ENCODE measurements around the gene PRSS53.

The PRSS53 gene

GRCh38 chr16:31085873-31086628, 2.7 kb downstream of the PRSS53 start:
- H3K4me1 ChIP-seq (ENCODE audit: control insufficient read depth, insufficient read depth, low read length) = peaks cover 16% of the 10 kb centered on the region
- H3K36me3 ChIP-seq (ENCODE audit: control insufficient read depth, insufficient read depth, low read length) = no peaks in the 10 kb centered on the region

GRCh38 chr16:31085411-31085810, 3.3 kb downstream of the PRSS53 start:
- peaks cover 5% of the 10 kb centered on the region for H3K36me3 ChIP-seq (ENCODE audit: control insufficient read depth, insufficient read depth, low read length)

More at GRCh38 chr16:31085873-31086628, 2.7 kb downstream of the PRSS53 start:
- no peak overlapping the region for H3K9ac ChIP-seq (ENCODE audit: low read length)
- H3K9me3 ChIP-seq (ENCODE audit: control insufficient read depth, low read length) = no peaks in the 10 kb centered on the region
- H3K4me3 ChIP-seq (ENCODE audit: low read length) = no peak overlapping the region
- no peaks in the 10 kb centered on the region for H3K27me3 ChIP-seq (ENCODE audit: control insufficient read depth, insufficient read depth, low read length)

DNA sequence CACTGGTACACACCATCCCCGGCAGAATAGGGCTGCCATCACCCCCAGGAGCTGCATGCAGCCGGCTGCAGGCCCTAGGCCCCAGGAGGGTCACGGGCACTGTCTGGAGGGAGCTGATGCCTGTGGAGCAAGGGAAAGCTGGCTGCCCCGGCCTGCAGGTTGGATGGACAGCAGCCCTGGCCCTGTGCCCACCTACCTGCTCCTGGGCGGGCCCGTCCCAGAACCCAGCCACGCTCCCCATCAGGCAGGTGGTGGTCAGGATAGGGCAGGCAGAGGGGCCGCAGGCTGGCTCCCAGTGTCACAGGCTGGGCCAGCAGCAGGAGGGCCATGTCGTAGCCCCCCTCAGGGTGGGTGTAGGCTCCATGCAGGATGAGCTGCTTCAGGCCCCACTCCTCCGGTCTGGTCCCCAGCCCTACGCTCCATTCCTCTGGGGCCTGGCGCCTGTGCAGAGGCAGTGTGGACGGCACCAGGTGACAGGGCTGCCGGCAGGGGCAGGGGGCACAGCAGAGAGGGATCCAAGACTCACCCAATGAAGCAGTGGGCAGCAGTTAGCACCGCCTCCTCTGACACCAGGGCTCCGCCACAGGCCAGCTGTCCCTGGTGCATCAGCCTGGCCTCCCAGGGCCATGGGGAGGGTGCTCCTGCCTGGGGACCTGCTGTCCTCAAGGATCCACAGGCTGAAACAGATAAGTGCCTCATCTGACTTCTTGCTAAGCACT, 4.0 kb downstream of the PRSS53 start:
- H3K36me3 ChIP-seq (ENCODE audit: control insufficient read depth, insufficient read depth, low read length) = peaks cover 10% of the 10 kb centered on the region
- H3K9ac ChIP-seq (ENCODE audit: low read length) = no peak overlapping the region
- no peak overlapping the region for H3K4me3 ChIP-seq (ENCODE audit: low read length)
- H3K4me1 ChIP-seq (ENCODE audit: control insufficient read depth, insufficient read depth, low read length) = peaks cover 16% of the 10 kb centered on the region
- H3K27me3 ChIP-seq (ENCODE audit: control insufficient read depth, insufficient read depth, low read length) = no peaks in the 10 kb centered on the region
- H3K9me3 ChIP-seq (ENCODE audit: control insufficient read depth, low read length) = no peaks in the 10 kb centered on the region

More at GRCh38 chr16:31085411-31085810, 3.3 kb downstream of the PRSS53 start:
- Histone ChIP-seq H3K4me1 (ENCODE audit: control insufficient read depth, insufficient read depth, low read length) (peaks cover 16% of the 10 kb centered on the region), H3K27me3 (ENCODE audit: control insufficient read depth, insufficient read depth, low read length) (no peaks in the 10 kb centered on the region), H3K9ac (ENCODE audit: low read length) (no peak overlapping the region), H3K4me3 (ENCODE audit: low read length) (no peak overlapping the region), H3K9me3 (ENCODE audit: control insufficient read depth, low read length) (no peaks in the 10 kb centered on the region)

DNA sequence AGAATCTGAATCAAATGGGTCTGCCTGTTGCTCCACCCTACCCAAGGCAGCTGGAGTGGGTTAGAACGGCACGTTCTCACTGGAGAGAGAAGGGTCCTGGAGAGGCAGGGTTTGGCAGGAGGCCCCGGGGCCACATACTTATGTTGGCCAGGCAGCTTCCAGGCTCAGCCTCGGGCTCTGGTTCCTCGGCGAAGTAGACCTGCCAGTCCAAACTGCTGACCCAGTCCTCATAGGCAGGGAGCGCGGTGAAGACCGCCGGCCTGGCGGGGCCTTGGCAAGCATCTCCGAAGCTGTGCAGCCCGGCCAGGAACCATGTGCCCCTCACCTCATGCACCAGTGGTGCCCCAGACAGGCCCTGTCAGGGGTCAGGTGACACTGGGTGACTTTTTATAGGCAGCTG, 4.8 kb downstream of the PRSS53 start:
- H3K27me3 ChIP-seq (ENCODE audit: control insufficient read depth, insufficient read depth, low read length) = no peaks in the 10 kb centered on the region
- H3K9me3 ChIP-seq (ENCODE audit: control insufficient read depth, low read length) = no peaks in the 10 kb centered on the region
- H3K36me3 ChIP-seq (ENCODE audit: control insufficient read depth, insufficient read depth, low read length) = peaks cover 10% of the 10 kb centered on the region
- H3K9ac ChIP-seq (ENCODE audit: low read length) = no peak overlapping the region
- peaks cover 16% of the 10 kb centered on the region for H3K4me1 ChIP-seq (ENCODE audit: control insufficient read depth, insufficient read depth, low read length)
- H3K4me3 ChIP-seq (ENCODE audit: low read length) = no peak overlapping the region

GRCh38 chr16:31083556-31083955, 5.2 kb downstream of the PRSS53 start:
- Histone ChIP-seq H3K27me3 (ENCODE audit: control insufficient read depth, insufficient read depth, low read length) (no peaks in the 10 kb centered on the region), H3K4me1 (ENCODE audit: control insufficient read depth, insufficient read depth, low read length) (peaks cover 13% of the 10 kb centered on the region), H3K9me3 (ENCODE audit: control insufficient read depth, low read length) (no peaks in the 10 kb centered on the region), H3K36me3 (ENCODE audit: control insufficient read depth, insufficient read depth, low read length) (peaks cover 10% of the 10 kb centered on the region), H3K9ac (ENCODE audit: low read length) (no peak overlapping the region), H3K4me3 (ENCODE audit: low read length) (no peak overlapping the region)

GRCh38 chr16:31083081-31083480, 5.7 kb downstream of the PRSS53 start:
- Histone ChIP-seq H3K27me3 (ENCODE audit: control insufficient read depth, insufficient read depth, low read length) (no peaks in the 10 kb centered on the region), H3K9me3 (ENCODE audit: control insufficient read depth, low read length) (no peaks in the 10 kb centered on the region), H3K9ac (ENCODE audit: low read length) (no peak overlapping the region), H3K36me3 (ENCODE audit: control insufficient read depth, insufficient read depth, low read length) (peaks cover 10% of the 10 kb centered on the region), H3K4me1 (ENCODE audit: control insufficient read depth, insufficient read depth, low read length) (peaks cover 8% of the 10 kb centered on the region), H3K4me3 (ENCODE audit: low read length) (no peak overlapping the region)

GRCh38 chr16:31082368-31083045, 6.2 kb downstream of the PRSS53 start:
- Histone ChIP-seq H3K9me3 (ENCODE audit: control insufficient read depth, low read length) (no peaks in the 10 kb centered on the region), H3K36me3 (ENCODE audit: control insufficient read depth, insufficient read depth, low read length) (peaks cover 10% of the 10 kb centered on the region), H3K9ac (ENCODE audit: low read length) (no peak overlapping the region), H3K27me3 (ENCODE audit: control insufficient read depth, insufficient read depth, low read length) (no peaks in the 10 kb centered on the region), H3K4me1 (ENCODE audit: control insufficient read depth, insufficient read depth, low read length) (peaks cover 4% of the 10 kb centered on the region), H3K4me3 (ENCODE audit: low read length) (no peak overlapping the region)

DNA sequence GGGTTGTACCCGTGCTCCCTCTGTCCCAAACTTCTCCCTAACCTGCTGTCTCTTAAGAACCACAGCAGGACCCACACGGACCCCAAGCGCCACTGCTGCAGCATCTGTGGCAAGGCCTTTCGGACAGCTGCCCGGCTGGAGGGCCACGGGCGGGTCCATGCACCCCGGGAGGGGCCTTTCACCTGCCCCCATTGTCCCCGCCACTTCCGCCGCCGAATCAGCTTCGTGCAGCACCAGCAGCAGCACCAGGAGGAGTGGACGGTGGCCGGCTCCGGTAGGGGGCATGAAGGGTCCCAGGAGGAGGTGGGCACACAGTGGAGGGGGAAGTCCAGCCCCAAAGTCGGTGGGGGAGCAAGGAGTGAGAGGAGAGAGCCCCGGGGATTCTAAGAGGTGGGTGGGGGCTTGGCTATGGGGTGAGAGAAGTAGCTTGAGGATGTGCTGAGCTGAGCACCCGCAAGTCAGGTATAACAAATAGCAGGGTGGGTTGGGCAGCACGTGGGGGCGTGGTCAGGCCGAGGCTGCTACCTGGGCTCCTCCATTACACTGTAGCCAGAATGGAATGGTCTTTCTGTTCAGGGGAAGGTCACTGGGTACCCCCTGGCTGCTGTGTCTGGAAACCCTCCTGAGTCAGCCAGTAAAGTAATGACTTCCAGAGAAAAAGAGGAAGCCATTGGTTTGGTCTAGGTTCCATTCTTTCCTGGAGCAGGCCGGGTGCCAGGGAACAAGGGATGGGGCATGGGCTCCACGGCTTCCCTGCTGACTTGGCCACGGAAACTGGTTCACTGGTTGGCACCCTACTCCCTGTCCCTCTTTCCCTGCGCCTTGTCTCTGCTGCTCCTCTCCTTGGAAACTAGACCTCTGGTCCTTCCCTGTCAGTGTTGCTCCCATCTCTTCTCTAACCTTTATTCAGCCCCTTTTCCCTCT, 7.1 kb downstream of the PRSS53 start:
- no peaks in the 10 kb centered on the region for H3K9me3 ChIP-seq (ENCODE audit: control insufficient read depth, low read length)
- H3K9ac ChIP-seq (ENCODE audit: low read length) = no peak overlapping the region
- no peak overlapping the region for H3K4me3 ChIP-seq (ENCODE audit: low read length)
- no peaks in the 10 kb centered on the region for H3K27me3 ChIP-seq (ENCODE audit: control insufficient read depth, insufficient read depth, low read length)
- peaks cover 11% of the 10 kb centered on the region for H3K36me3 ChIP-seq (ENCODE audit: control insufficient read depth, insufficient read depth, low read length)
- peaks cover 4% of the 10 kb centered on the region for H3K4me1 ChIP-seq (ENCODE audit: control insufficient read depth, insufficient read depth, low read length)

DNA sequence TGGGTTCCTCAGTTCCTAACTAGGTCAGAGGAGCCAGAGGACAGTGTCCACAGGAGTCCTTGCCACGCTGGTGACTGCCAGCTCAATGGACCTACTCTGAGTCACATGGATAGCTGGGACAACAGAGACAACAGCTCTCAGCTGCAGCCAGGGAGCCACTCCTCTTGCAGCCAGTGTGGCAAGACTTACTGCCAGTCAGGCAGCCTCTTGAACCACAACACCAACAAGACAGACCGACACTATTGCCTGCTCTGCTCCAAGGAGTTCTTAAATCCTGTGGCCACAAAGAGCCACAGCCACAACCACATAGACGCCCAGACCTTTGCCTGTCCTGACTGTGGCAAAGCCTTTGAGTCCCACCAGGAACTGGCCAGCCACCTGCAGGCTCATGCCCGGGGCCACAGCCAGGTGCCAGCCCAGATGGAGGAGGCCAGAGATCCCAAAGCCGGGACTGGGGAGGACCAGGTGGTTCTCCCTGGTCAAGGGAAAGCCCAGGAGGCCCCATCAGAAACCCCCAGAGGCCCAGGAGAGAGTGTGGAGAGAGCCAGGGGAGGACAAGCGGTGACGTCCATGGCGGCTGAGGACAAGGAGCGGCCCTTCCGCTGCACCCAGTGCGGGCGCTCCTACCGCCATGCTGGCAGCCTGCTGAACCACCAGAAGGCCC, 7.9 kb downstream of the PRSS53 start:
- H3K4me3 ChIP-seq (ENCODE audit: low read length) = no peak overlapping the region
- H3K9me3 ChIP-seq (ENCODE audit: control insufficient read depth, low read length) = no peaks in the 10 kb centered on the region
- no peaks in the 10 kb centered on the region for H3K27me3 ChIP-seq (ENCODE audit: control insufficient read depth, insufficient read depth, low read length)
- peaks cover 16% of the 10 kb centered on the region for H3K36me3 ChIP-seq (ENCODE audit: control insufficient read depth, insufficient read depth, low read length)
- peaks cover 4% of the 10 kb centered on the region for H3K4me1 ChIP-seq (ENCODE audit: control insufficient read depth, insufficient read depth, low read length)
- no peak overlapping the region for H3K9ac ChIP-seq (ENCODE audit: low read length)

DNA sequence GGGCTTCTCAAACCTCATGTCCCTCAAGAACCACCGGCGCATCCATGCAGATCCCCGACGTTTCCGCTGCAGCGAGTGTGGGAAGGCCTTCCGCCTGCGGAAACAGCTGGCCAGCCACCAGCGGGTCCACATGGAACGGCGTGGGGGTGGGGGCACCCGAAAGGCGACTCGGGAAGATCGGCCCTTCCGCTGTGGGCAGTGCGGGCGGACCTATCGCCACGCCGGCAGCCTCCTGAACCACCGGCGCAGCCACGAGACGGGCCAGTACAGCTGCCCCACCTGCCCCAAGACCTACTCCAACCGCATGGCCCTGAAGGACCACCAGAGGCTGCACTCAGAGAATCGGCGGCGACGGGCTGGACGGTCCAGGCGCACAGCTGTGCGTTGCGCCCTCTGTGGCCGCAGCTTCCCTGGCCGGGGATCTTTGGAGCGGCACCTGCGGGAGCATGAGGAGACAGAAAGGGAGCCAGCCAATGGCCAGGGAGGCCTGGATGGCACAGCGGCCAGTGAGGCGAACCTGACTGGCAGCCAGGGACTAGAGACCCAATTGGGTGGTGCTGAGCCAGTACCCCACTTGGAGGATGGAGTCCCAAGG, 8.6 kb downstream of the PRSS53 start:
- peaks cover 16% of the 10 kb centered on the region for H3K36me3 ChIP-seq (ENCODE audit: control insufficient read depth, insufficient read depth, low read length)
- no peak overlapping the region for H3K9ac ChIP-seq (ENCODE audit: low read length)
- H3K4me1 ChIP-seq (ENCODE audit: control insufficient read depth, insufficient read depth, low read length) = peaks cover 5% of the 10 kb centered on the region

More for the DNA sequence above, 8.6 kb downstream of the PRSS53 start:
- no peak overlapping the region for H3K4me3 ChIP-seq (ENCODE audit: low read length)
- no peaks in the 10 kb centered on the region for H3K27me3 ChIP-seq (ENCODE audit: control insufficient read depth, insufficient read depth, low read length)
- no peaks in the 10 kb centered on the region for H3K9me3 ChIP-seq (ENCODE audit: control insufficient read depth, low read length)

Data from mucosa of stomach (tissue), 1 donor.